Liver (tissue), 3 donors: ENCODE measurements around the gene ATRX.

Experiments
- CTCF ChIP-seq: fragments of 150-350 bp; IDR thresholded peaks from 2 replicates; pipeline ENCODE4 v1.5.1; 2017; ENCODE audit warnings: improper control_type of control experiment, low read depth, low read length; ENCODE audit not compliant: missing input control
- GABPA ChIP-seq, 2 donors: IDR thresholded peaks in 1 of 2; conservative IDR thresholded peaks in 1 of 2; 2 replicates each; pipeline ENCODE4 v1.6.1; 2016; ENCODE audit warnings: antibody characterized with exemption in 2 of 2, mild to moderate bottlenecking in 1 of 2, moderate library complexity in 1 of 2
- HNF4G ChIP-seq: IDR thresholded peaks from 2 replicates; pipeline ENCODE4 v1.6.1; 2016; ENCODE audit warnings: antibody characterized with exemption
- JUND ChIP-seq, 2 donors: IDR thresholded peaks; 2 replicates each; pipeline ENCODE4 v1.6.1; 2016; ENCODE audit warnings: antibody characterized with exemption in 2 of 2
- YY1 ChIP-seq: IDR thresholded peaks from 2 replicates; pipeline ENCODE4 v1.6.1; 2016; ENCODE audit warnings: antibody characterized with exemption, mild to moderate bottlenecking
- donor health status: healthy.
- donor health status: healthy.

- TF ChIP-seq YY1 (no peak), CTCF (no peak), JUND (IDR thresholded peaks at IDR 0.05) (no peak), HNF4G (no peak), GABPA (IDR thresholded peaks at IDR 0.05 in 1 of 2, conservative IDR thresholded peaks at IDR 0.05 in 1 of 2) (no peak)
Observed at GRCh38 chrX:77628294-77629025, 157.6 kb downstream of the ATRX start.
